WTC11 (cell line): ENCODE data around the gene WDR7. TPM values are rescaled to one million over a fixed set of nuclear protein-coding genes. Genes with fewer than 3 reads are reported as not detected.

Experiments
- ATAC-seq: fragments of 200-7000 bp; cut with Tn5 transposase; 2 replicates; pipeline ENCODE4 v1.10.0; 2021; ENCODE audit warnings: mild to moderate bottlenecking, moderate library complexity
- CTCF ChIA-PET: fragments of 300-600 bp; sonication (Branson Sonifier 250); formaldehyde crosslinking; loops from one replicate; lab custom pipeline; 2021; ENCODE audit warnings: antibody characterized with exemption; lab: Charles Lee
- POLR2A ChIA-PET: fragments of 350-600 bp; sonication (Branson Sonifier 250); formaldehyde crosslinking; loops from one replicate; lab custom pipeline; 2021; ENCODE audit warnings: antibody characterized with exemption; lab: Charles Lee
- DNase-seq: peaks from one replicate; pipeline ENCODE4 v3.0.0; 2021; ENCODE audit warnings: low spot score
- H3K27ac Mint-ChIP-seq: 2 replicates; pipeline ENCODE4 v1.8.0; 2021; ENCODE audit warnings: mixed read lengths
- H3K27me3 Mint-ChIP-seq: 2 replicates; pipeline ENCODE4 v1.8.0; 2021; ENCODE audit warnings: low read depth, mild to moderate bottlenecking, moderate library complexity, mixed read lengths
- H3K36me3 Mint-ChIP-seq: 2 replicates; pipeline ENCODE4 v1.8.0; 2021; ENCODE audit warnings: mixed read lengths
- H3K4me1 Mint-ChIP-seq: 2 replicates; pipeline ENCODE4 v1.8.0; 2022; ENCODE audit warnings: mixed read lengths
- H3K4me3 Mint-ChIP-seq: 2 replicates; pipeline ENCODE4 v1.8.0; 2021; ENCODE audit warnings: mild to moderate bottlenecking, moderate library complexity, mixed read lengths
- H3K9me3 Mint-ChIP-seq: 2 replicates; pipeline ENCODE4 v1.8.0; 2021; ENCODE audit warnings: mixed read lengths
- CREB1 ChIP-seq: sonication (generic); formaldehyde crosslinking; IDR thresholded peaks from 2 replicates; pipeline ENCODE4 v1.8.0; 2023; ENCODE audit warnings: mild to moderate bottlenecking, missing genetic modification reagents
- RORB ChIP-seq: fragments of 250-450 bp; sonication (Bioruptor Pico); IDR thresholded peaks from 2 replicates; pipeline ENCODE4 v1.9.0; 2021; ENCODE audit warnings: mild to moderate bottlenecking
- ZNF317 ChIP-seq: sonication (generic); formaldehyde crosslinking; IDR thresholded peaks from 2 replicates; pipeline ENCODE4 v1.8.1; 2023; ENCODE audit warnings: low read depth, mild to moderate bottlenecking, moderate library complexity, missing genetic modification reagents, borderline replicate concordance
- ZNF423 ChIP-seq: fragments of 250-450 bp; sonication (Bioruptor Pico); IDR thresholded peaks from 2 replicates; pipeline ENCODE4 v2.1.2; 2022; ENCODE audit warnings: mild to moderate bottlenecking, moderate library complexity
- total RNA-seq: library from RNA; stranded (reverse); gene quantifications from 3 replicates; pipeline ENCODE4 v1.2.3, GENCODE V29; 2021
- TF ChIP-seq, protein P1 (sequence below): fragments of 200-600 bp; IDR thresholded peaks from 2 replicates; pipeline ENCODE4 v1.8.0; 2022; ENCODE audit warnings: antibody characterized with exemption
- TF ChIP-seq, protein P2 (sequence below): sonication (generic); formaldehyde crosslinking; conservative IDR thresholded peaks from 2 replicates; pipeline ENCODE4 v1.8.1; 2023; ENCODE audit warnings: mild to moderate bottlenecking, low read depth, missing genetic modification reagents, moderate library complexity
- TF ChIP-seq, protein P3 (sequence below): sonication (generic); formaldehyde crosslinking; IDR thresholded peaks from 2 replicates; pipeline ENCODE4 v1.8.1; 2022; ENCODE audit warnings: mild to moderate bottlenecking, missing genetic modification reagents, moderate library complexity, borderline replicate concordance
- TF ChIP-seq, protein P4 (sequence below): sonication (generic); formaldehyde crosslinking; IDR thresholded peaks from 2 replicates; pipeline ENCODE4 v1.8.0; 2023; ENCODE audit warnings: mild to moderate bottlenecking, missing genetic modification reagents
- TF ChIP-seq, protein P5 (sequence below): sonication (generic); formaldehyde crosslinking; IDR thresholded peaks from 2 replicates; pipeline ENCODE4 v1.8.1; 2023; ENCODE audit warnings: mild to moderate bottlenecking, missing genetic modification reagents
- TF ChIP-seq, protein P6 (sequence below): sonication (generic); formaldehyde crosslinking; IDR thresholded peaks from 2 replicates; pipeline ENCODE4 v1.8.1; 2022; ENCODE audit warnings: low read depth, mild to moderate bottlenecking, moderate library complexity, missing genetic modification reagents, borderline replicate concordance
- TF ChIP-seq, protein P7 (sequence below): sonication (generic); formaldehyde crosslinking; IDR thresholded peaks from 2 replicates; pipeline ENCODE4 v1.8.1; 2023; ENCODE audit warnings: mild to moderate bottlenecking, missing genetic modification reagents
- TF ChIP-seq, protein P8 (sequence below): sonication (generic); formaldehyde crosslinking; IDR thresholded peaks from 2 replicates; pipeline ENCODE4 v1.8.1; 2023; ENCODE audit warnings: mild to moderate bottlenecking, missing genetic modification reagents, moderate library complexity
- TF ChIP-seq, protein P9 (sequence below): sonication (generic); formaldehyde crosslinking; IDR thresholded peaks from 2 replicates; pipeline ENCODE4 v1.8.1; 2022; ENCODE audit warnings: mild to moderate bottlenecking, moderate library complexity, missing genetic modification reagents

The WDR7 gene
- total RNA-seq, 1 experiment from 2014 or later: 12.2 TPM

DNA sequence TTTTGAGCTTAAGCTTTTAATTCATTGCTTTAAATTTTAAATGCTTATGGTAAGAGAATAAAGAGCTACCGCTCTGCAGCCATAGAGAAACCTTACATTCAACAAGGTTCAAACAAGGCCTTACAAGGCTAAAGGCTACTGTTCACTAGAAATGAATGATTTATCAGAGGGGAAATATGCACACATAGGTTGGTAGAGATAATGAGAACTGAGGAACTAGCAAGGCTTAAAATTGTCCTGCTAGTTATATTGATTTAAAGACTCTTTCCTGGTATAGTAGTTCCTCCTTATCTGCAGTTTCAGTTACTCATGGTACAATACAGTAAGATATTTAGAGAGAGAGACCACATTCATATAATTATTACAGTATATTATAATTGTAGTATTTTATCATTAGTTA lies 193.4 kb downstream of the WDR7 start:
- Mint-ChIP-seq H3K4me3 (no peak overlapping the region), H3K4me1 (peaks cover 16% of the 10 kb centered on the region), H3K9me3 (peaks cover 30% of the 10 kb centered on the region), H3K27me3 (no peaks in the 10 kb centered on the region), H3K36me3 (peaks cover 10% of the 10 kb centered on the region; the same call in 1 of the 2 replicates), H3K27ac (no peak overlapping the region)
- CTCF ChIA-PET: no interaction called here
- POLR2A ChIA-PET: no interaction called here
- DNase-seq (no peak), ATAC-seq (no peak)
- TF ChIP-seq RORB (CRISPR knock-in tag) (no peak), CREB1 (CRISPR knock-in tag) (no peak), ZNF317 (CRISPR knock-in tag) (no peak), ZNF423 (no peak)
- TF ChIP-seq, protein P1, sequence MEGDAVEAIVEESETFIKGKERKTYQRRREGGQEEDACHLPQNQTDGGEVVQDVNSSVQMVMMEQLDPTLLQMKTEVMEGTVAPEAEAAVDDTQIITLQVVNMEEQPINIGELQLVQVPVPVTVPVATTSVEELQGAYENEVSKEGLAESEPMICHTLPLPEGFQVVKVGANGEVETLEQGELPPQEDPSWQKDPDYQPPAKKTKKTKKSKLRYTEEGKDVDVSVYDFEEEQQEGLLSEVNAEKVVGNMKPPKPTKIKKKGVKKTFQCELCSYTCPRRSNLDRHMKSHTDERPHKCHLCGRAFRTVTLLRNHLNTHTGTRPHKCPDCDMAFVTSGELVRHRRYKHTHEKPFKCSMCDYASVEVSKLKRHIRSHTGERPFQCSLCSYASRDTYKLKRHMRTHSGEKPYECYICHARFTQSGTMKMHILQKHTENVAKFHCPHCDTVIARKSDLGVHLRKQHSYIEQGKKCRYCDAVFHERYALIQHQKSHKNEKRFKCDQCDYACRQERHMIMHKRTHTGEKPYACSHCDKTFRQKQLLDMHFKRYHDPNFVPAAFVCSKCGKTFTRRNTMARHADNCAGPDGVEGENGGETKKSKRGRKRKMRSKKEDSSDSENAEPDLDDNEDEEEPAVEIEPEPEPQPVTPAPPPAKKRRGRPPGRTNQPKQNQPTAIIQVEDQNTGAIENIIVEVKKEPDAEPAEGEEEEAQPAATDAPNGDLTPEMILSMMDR: no peak
- TF ChIP-seq, protein P2, sequence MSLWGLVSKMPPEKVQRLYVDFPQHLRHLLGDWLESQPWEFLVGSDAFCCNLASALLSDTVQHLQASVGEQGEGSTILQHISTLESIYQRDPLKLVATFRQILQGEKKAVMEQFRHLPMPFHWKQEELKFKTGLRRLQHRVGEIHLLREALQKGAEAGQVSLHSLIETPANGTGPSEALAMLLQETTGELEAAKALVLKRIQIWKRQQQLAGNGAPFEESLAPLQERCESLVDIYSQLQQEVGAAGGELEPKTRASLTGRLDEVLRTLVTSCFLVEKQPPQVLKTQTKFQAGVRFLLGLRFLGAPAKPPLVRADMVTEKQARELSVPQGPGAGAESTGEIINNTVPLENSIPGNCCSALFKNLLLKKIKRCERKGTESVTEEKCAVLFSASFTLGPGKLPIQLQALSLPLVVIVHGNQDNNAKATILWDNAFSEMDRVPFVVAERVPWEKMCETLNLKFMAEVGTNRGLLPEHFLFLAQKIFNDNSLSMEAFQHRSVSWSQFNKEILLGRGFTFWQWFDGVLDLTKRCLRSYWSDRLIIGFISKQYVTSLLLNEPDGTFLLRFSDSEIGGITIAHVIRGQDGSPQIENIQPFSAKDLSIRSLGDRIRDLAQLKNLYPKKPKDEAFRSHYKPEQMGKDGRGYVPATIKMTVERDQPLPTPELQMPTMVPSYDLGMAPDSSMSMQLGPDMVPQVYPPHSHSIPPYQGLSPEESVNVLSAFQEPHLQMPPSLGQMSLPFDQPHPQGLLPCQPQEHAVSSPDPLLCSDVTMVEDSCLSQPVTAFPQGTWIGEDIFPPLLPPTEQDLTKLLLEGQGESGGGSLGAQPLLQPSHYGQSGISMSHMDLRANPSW (CRISPR knock-in tag): no peak
- TF ChIP-seq, protein P3, sequence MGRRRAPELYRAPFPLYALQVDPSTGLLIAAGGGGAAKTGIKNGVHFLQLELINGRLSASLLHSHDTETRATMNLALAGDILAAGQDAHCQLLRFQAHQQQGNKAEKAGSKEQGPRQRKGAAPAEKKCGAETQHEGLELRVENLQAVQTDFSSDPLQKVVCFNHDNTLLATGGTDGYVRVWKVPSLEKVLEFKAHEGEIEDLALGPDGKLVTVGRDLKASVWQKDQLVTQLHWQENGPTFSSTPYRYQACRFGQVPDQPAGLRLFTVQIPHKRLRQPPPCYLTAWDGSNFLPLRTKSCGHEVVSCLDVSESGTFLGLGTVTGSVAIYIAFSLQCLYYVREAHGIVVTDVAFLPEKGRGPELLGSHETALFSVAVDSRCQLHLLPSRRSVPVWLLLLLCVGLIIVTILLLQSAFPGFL (CRISPR knock-in tag): no peak
- TF ChIP-seq, protein P4, sequence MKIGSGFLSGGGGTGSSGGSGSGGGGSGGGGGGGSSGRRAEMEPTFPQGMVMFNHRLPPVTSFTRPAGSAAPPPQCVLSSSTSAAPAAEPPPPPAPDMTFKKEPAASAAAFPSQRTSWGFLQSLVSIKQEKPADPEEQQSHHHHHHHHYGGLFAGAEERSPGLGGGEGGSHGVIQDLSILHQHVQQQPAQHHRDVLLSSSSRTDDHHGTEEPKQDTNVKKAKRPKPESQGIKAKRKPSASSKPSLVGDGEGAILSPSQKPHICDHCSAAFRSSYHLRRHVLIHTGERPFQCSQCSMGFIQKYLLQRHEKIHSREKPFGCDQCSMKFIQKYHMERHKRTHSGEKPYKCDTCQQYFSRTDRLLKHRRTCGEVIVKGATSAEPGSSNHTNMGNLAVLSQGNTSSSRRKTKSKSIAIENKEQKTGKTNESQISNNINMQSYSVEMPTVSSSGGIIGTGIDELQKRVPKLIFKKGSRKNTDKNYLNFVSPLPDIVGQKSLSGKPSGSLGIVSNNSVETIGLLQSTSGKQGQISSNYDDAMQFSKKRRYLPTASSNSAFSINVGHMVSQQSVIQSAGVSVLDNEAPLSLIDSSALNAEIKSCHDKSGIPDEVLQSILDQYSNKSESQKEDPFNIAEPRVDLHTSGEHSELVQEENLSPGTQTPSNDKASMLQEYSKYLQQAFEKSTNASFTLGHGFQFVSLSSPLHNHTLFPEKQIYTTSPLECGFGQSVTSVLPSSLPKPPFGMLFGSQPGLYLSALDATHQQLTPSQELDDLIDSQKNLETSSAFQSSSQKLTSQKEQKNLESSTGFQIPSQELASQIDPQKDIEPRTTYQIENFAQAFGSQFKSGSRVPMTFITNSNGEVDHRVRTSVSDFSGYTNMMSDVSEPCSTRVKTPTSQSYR (CRISPR knock-in tag): no peak
- TF ChIP-seq, protein P5, sequence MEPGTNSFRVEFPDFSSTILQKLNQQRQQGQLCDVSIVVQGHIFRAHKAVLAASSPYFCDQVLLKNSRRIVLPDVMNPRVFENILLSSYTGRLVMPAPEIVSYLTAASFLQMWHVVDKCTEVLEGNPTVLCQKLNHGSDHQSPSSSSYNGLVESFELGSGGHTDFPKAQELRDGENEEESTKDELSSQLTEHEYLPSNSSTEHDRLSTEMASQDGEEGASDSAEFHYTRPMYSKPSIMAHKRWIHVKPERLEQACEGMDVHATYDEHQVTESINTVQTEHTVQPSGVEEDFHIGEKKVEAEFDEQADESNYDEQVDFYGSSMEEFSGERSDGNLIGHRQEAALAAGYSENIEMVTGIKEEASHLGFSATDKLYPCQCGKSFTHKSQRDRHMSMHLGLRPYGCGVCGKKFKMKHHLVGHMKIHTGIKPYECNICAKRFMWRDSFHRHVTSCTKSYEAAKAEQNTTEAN (CRISPR knock-in tag): no peak
- TF ChIP-seq, protein P6, sequence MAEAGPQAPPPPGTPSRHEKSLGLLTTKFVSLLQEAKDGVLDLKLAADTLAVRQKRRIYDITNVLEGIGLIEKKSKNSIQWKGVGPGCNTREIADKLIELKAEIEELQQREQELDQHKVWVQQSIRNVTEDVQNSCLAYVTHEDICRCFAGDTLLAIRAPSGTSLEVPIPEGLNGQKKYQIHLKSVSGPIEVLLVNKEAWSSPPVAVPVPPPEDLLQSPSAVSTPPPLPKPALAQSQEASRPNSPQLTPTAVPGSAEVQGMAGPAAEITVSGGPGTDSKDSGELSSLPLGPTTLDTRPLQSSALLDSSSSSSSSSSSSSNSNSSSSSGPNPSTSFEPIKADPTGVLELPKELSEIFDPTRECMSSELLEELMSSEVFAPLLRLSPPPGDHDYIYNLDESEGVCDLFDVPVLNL: no peak
- TF ChIP-seq, protein P7, sequence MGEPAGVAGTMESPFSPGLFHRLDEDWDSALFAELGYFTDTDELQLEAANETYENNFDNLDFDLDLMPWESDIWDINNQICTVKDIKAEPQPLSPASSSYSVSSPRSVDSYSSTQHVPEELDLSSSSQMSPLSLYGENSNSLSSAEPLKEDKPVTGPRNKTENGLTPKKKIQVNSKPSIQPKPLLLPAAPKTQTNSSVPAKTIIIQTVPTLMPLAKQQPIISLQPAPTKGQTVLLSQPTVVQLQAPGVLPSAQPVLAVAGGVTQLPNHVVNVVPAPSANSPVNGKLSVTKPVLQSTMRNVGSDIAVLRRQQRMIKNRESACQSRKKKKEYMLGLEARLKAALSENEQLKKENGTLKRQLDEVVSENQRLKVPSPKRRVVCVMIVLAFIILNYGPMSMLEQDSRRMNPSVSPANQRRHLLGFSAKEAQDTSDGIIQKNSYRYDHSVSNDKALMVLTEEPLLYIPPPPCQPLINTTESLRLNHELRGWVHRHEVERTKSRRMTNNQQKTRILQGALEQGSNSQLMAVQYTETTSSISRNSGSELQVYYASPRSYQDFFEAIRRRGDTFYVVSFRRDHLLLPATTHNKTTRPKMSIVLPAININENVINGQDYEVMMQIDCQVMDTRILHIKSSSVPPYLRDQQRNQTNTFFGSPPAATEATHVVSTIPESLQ: no peak
- TF ChIP-seq, protein P8, sequence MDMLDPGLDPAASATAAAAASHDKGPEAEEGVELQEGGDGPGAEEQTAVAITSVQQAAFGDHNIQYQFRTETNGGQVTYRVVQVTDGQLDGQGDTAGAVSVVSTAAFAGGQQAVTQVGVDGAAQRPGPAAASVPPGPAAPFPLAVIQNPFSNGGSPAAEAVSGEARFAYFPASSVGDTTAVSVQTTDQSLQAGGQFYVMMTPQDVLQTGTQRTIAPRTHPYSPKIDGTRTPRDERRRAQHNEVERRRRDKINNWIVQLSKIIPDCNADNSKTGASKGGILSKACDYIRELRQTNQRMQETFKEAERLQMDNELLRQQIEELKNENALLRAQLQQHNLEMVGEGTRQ (CRISPR knock-in tag): no peak
- TF ChIP-seq, protein P9, sequence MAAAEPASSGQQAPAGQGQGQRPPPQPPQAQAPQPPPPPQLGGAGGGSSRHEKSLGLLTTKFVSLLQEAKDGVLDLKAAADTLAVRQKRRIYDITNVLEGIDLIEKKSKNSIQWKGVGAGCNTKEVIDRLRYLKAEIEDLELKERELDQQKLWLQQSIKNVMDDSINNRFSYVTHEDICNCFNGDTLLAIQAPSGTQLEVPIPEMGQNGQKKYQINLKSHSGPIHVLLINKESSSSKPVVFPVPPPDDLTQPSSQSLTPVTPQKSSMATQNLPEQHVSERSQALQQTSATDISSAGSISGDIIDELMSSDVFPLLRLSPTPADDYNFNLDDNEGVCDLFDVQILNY (CRISPR knock-in tag): no peak
